K562 (cell line): ENCODE measurements around the gene SEMA6B. TPM values are rescaled to one million over a fixed set of nuclear protein-coding genes. Genes with fewer than 3 reads are reported as not detected.

Source experiments
- ATAC-seq: fragments of 200-7000 bp; cut with Tn5 transposase; 3 replicates; pipeline ENCODE4 v1.9.1; 2020; ENCODE audit warnings: moderate library complexity
- BruUV-seq: library from RNA; stranded (reverse); fragments of 400-500 nt; replicated peaks from 2 replicates; lab custom pipeline; 2021; lab: Mats Ljungman, UMichigan
- CTCF ChIA-PET: fragments of 300-600 bp; formaldehyde crosslinking; extraction: SDS; loops from one replicate; lab custom pipeline; 2021; ENCODE audit warnings: low intra/inter-chr PET ratio; lab: Yijun Ruan, JAX
- POLR2A ChIA-PET: fragments of 300-600, 350-650 bp; sonication (Branson Sonifier 250); formaldehyde crosslinking; extraction: SDS; loops from one replicate; lab custom pipeline; 2021; ENCODE audit warnings: antibody characterized with exemption, inconsistent platforms; lab: Yijun Ruan, JAX
- DNase-seq, 4 experiments: peaks; one replicate each; pipeline versions ENCODE4 v3.0.0 to v3.0.0-alpha.2; 2011 to 2018; ENCODE audit warnings: low spot score in 3 of 4, mixed read lengths in 3 of 4; ENCODE audit errors: extremely low read depth in 1 of 4
- FAIRE-seq: peaks from 2 replicates; lab custom pipeline; 2011; peaks lifted over from hg19 to GRCh38; lab: Jason Lieb, UNC
- H2AFZ ChIP-seq: 2 replicates; pipeline ENCODE4 v1.6.0; 2011; ENCODE audit warnings: low read depth, low read length, control low read depth, inconsistent platforms
- H3K27ac ChIP-seq: fragments of 200-600 bp; 3 replicates; pipeline ENCODE4 v1.8.0; 2011; ENCODE audit warnings: low read depth, mild to moderate bottlenecking, control low read depth, inconsistent platforms, low read length, moderate library complexity, mixed read lengths; ENCODE audit errors: extremely low read depth
- H3K27me3 ChIP-seq, 2 experiments: fragments of 300-600 bp in 1 of 2; 2 replicates in 1 of 2; 3 replicates in 1 of 2; pipeline versions ENCODE4 v1.6.0 to v1.8.0; 2011; ENCODE audit warnings: inconsistent platforms in 2 of 2, low read length in 2 of 2, mild to moderate bottlenecking in 1 of 2, mixed read lengths in 1 of 2, moderate library complexity in 1 of 2; ENCODE audit not compliant: control insufficient read depth in 2 of 2, insufficient read depth in 2 of 2
- H3K36me3 ChIP-seq: fragments of 300-600 bp; 3 replicates; pipeline ENCODE4 v1.8.0; 2011; ENCODE audit warnings: mild to moderate bottlenecking, low read length, inconsistent platforms; ENCODE audit not compliant: control insufficient read depth, insufficient read depth
- H3K4me1 ChIP-seq, 2 experiments: fragments of 200-600 bp in 1 of 2; replicated peaks in 1 of 2; 2 replicates in 1 of 2; 3 replicates in 1 of 2; pipeline versions ENCODE4 v1.5.1 to v1.8.0; 2011; ENCODE audit warnings: inconsistent platforms in 2 of 2, low read length in 2 of 2, mild to moderate bottlenecking in 1 of 2, mixed read lengths in 1 of 2, moderate library complexity in 1 of 2; ENCODE audit not compliant: control insufficient read depth in 2 of 2, insufficient read depth in 2 of 2
- H3K4me2 ChIP-seq: 2 replicates; pipeline ENCODE4 v1.6.1; 2011; ENCODE audit warnings: low read length, control low read depth, inconsistent platforms, mixed read lengths; ENCODE audit not compliant: insufficient read depth
- H3K4me3 ChIP-seq: fragments of 200-600 bp; sonication (generic), shearing (Covaris generic); 2 replicates; pipeline ENCODE4 v1.5.1; 2016; ENCODE audit warnings: control low read depth, inconsistent platforms
- H3K79me2 ChIP-seq: fragments of 200-600 bp; 3 replicates; pipeline ENCODE4 v1.8.0; 2011; ENCODE audit warnings: low read length, inconsistent platforms; ENCODE audit not compliant: control insufficient read depth, insufficient read depth
- H3K9ac ChIP-seq, 2 experiments: 2 replicates each; pipeline versions ENCODE4 v1.6.0 to v1.6.1; 2011; ENCODE audit warnings: low read depth in 2 of 2, low read length in 2 of 2, control low read depth in 1 of 2, inconsistent platforms in 1 of 2, mild to moderate bottlenecking in 1 of 2, mixed read lengths in 1 of 2; ENCODE audit not compliant: insufficient read depth in 1 of 2
- H3K9me1 ChIP-seq: one replicate; pipeline ENCODE4 v1.6.0; 2011; ENCODE audit warnings: inconsistent platforms, mild to moderate bottlenecking, low read length, moderate library complexity; ENCODE audit not compliant: control insufficient read depth, insufficient read depth
- H3K9me3 ChIP-seq: replicated peaks from 2 replicates; pipeline ENCODE4 v1.5.1; 2011; ENCODE audit warnings: low read depth, low read length, inconsistent platforms; ENCODE audit not compliant: control insufficient read depth, insufficient read depth
- H4K20me1 ChIP-seq: replicated peaks from 2 replicates; pipeline ENCODE4 v1.6.1; 2011; ENCODE audit warnings: low read length, inconsistent platforms, mixed read lengths; ENCODE audit not compliant: control insufficient read depth, insufficient read depth
- BCOR ChIP-seq: fragments of 450-650 bp; IDR thresholded peaks from 2 replicates; pipeline ENCODE4 v1.6.1; 2016
- HSF4 ChIP-seq: fragments of 250-450 bp; sonication (Bioruptor Pico); IDR thresholded peaks from 2 replicates; pipeline ENCODE4 v2.1.2; 2022; ENCODE audit warnings: mild to moderate bottlenecking, moderate library complexity, borderline replicate concordance
- ILF3 ChIP-seq: fragments of 450-650 bp; IDR thresholded peaks from 2 replicates; pipeline ENCODE4 v1.6.1; 2018; ENCODE audit warnings: antibody characterized with exemption, mild to moderate bottlenecking, moderate library complexity, borderline replicate concordance
- MYBL2 ChIP-seq, 2 experiments: fragments of 450-650 bp in 1 of 2; sonication (generic) in 1 of 2; formaldehyde crosslinking in 1 of 2; IDR thresholded peaks; 2 replicates each; pipeline versions ENCODE4 v1.6.1 to v1.8.1; 2017 to 2022; ENCODE audit warnings: borderline replicate concordance in 1 of 2, inconsistent platforms in 1 of 2, low read depth in 1 of 2, mild to moderate bottlenecking in 1 of 2, missing genetic modification reagents in 1 of 2, moderate library complexity in 1 of 2
- RAD21 ChIP-seq, 2 experiments: fragments of 250-450 bp in 1 of 2; fragments of 450-650 bp in 1 of 2; sonication (Bioruptor Pico) in 1 of 2; formaldehyde crosslinking in 1 of 2; IDR thresholded peaks in 1 of 2; conservative IDR thresholded peaks in 1 of 2; 2 replicates each; pipeline versions ENCODE4 v1.4.0 to v1.8.0; 2020 to 2022; ENCODE audit warnings: mild to moderate bottlenecking in 2 of 2, moderate library complexity in 1 of 2
- RBM25 ChIP-seq: fragments of 200-400 bp; formaldehyde crosslinking; IDR thresholded peaks from 2 replicates; pipeline ENCODE4 v1.6.1; 2018; ENCODE audit warnings: low read length, low read depth, moderate library complexity; ENCODE audit not compliant: severe bottlenecking
- RFX5 ChIP-seq: IDR thresholded peaks from 2 replicates; pipeline ENCODE4 v1.6.1; 2011; ENCODE audit warnings: low read depth, mild to moderate bottlenecking, improper control_type of control experiment, low read length
- SNRNP70 ChIP-seq: fragments of 200-400 bp; formaldehyde crosslinking; optimal IDR thresholded peaks from 2 replicates; pipeline ENCODE3; 2017; ENCODE audit warnings: low read depth, low read length
- TAF7 ChIP-seq: fragments of 450-650 bp; IDR thresholded peaks from 2 replicates; pipeline ENCODE4 v1.6.1; 2016; ENCODE audit warnings: missing genetic modification characterization, missing compliant biosample characterization
- ZBED1 ChIP-seq: IDR thresholded peaks from 2 replicates; pipeline ENCODE4 v1.6.1; 2014
- WGBS: fragments of 100-300 bp; shearing (Covaris generic); methylation state at CpG from one replicate; pipeline ENCODE4 v1.1.6; 2016; ENCODE audit warnings: low coverage, mixed read lengths; ENCODE audit not compliant: insufficient coverage; ENCODE audit errors: missing lambda C conversion rate; 5-methylcytosine and 5-hydroxymethylcytosine counted together
- in situ Hi-C: fragments of 300-500 bp; cut with MboI; formaldehyde crosslinking; loops from 4 replicates; pipeline ENCODE4 v1.15.0; 2018; ENCODE audit warnings: inconsistent platforms, mixed read lengths
- intact Hi-C: fragments of 100-400 bp; cut with micrococcal nuclease; formaldehyde crosslinking; loops from 2 replicates; pipeline ENCODE4 v1.14.2; 2022
- polyA plus RNA-seq, 8 experiments: library from polyadenylated mRNA; depleted of rRNA in 4 of 8; stranded (reverse) in 5 of 8; unstranded in 3 of 8; fragments of >200 nt; fragmentation: Nextera tagmentation in 2 of 8; fragmentation: Illumina TruSeq in 1 of 8; extraction: Ambion mirVana in 2 of 8; extraction: Trizol in 1 of 8; gene quantifications; 2 replicates each; pipeline versions ENCODE4 v1.2.1 to v1.2.3, GENCODE V29; 2011 to 2014; ENCODE audit warnings: inconsistent platforms in 1 of 8, missing spikeins in 1 of 8
- total RNA-seq, 7 experiments: library from RNA; depleted of rRNA in 6 of 7; stranded (reverse); fragments of >200 nt in 6 of 7; fragmentation: Illumina TruSeq in 2 of 7; extraction: Trizol in 2 of 7; gene quantifications; 2 replicates each; pipeline versions ENCODE4 v1.2.1 to v1.2.3, GENCODE V29; 2011 to 2021; ENCODE audit warnings: low replicate concordance in 1 of 7
- TF ChIP-seq, protein P1 (sequence below): fragments of 450-650 bp; IDR thresholded peaks from 2 replicates; pipeline ENCODE4 v1.6.1; 2016
- TF ChIP-seq, protein P2 (sequence below): sonication (generic); formaldehyde crosslinking; IDR thresholded peaks from 2 replicates; pipeline ENCODE4 v1.5.0; 2020; ENCODE audit warnings: missing genetic modification reagents

Gene SEMA6B
- total and polyA plus RNA-seq, 9 of the 15 experiments (the other 6 are each of a cell fraction or from before 2014, with no cell fraction given) = 0.65 to 4.6 (median 2.5) TPM; not detected in 2

DNA sequence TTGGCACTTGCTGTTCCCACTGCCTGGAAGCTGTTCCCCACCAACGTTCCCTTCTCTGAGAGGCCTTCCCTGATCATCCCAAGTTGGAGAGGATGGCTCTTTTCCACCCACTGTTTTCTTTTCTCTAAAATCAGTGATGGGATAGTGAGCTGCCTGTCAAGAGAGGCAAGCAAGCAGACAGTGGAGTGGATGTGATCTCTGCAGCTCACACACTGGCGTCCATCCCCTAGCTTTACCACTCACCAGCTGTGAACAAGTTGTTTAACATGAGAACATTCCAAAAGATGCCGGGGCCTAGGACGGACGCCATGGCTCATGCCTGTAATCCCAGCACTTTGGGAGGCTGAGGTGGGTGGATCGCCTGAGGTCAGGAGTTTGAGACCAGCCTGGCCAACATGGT lies 28.0 kb upstream of the SEMA6B start:
- intact Hi-C loops = no loop called here
- no peak overlapping the region for H3K4me2 ChIP-seq
- no peak for DNase-seq
- no peaks in the 10 kb centered on the region for H3K9me3 ChIP-seq
- H2AFZ ChIP-seq = no peak overlapping the region
- ATAC-seq = no peak
- H3K9ac ChIP-seq = no peak overlapping the region
- FAIRE-seq = no peak
- 33% methylated on average over 6 of the region's 6 CpGs for WGBS
- H3K4me1 ChIP-seq = peaks cover 4 to 24% of the 10 kb centered on the region in 2 experiments; a peak in 3 of 5 replicates
- H3K27ac ChIP-seq = no peak overlapping the region
- POLR2A ChIA-PET = interaction anchor here (1.0 kb wide), 1 partner anchor 50 kb away, joined by 3 read pairs; no protein-coding TSS in a partner anchor
- no peak overlapping the region for H3K4me3 ChIP-seq
- H3K27me3 ChIP-seq = no peaks in the 10 kb centered on the region
- H3K36me3 ChIP-seq = no peaks in the 10 kb centered on the region
- no peaks in the 10 kb centered on the region for H3K79me2 ChIP-seq
- in situ Hi-C loops = no loop called here
- CTCF ChIA-PET = no interaction called here
- no TSS peak for BruUV-seq
- no peaks in the 10 kb centered on the region for H4K20me1 ChIP-seq
- no peaks in the 10 kb centered on the region for H3K9me1 ChIP-seq
- TF ChIP-seq, protein P1, sequence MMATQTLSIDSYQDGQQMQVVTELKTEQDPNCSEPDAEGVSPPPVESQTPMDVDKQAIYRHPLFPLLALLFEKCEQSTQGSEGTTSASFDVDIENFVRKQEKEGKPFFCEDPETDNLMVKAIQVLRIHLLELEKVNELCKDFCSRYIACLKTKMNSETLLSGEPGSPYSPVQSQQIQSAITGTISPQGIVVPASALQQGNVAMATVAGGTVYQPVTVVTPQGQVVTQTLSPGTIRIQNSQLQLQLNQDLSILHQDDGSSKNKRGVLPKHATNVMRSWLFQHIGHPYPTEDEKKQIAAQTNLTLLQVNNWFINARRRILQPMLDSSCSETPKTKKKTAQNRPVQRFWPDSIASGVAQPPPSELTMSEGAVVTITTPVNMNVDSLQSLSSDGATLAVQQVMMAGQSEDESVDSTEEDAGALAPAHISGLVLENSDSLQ = no peak
- TF ChIP-seq SNRNP70 (no peak), RBM25 (peak; percentile 30), ZBED1 (no peak), ILF3 (no peak), TAF7 (tag) (no peak), BCOR (peak; percentile 56), HSF4 (CRISPR knock-in tag) (no peak), RFX5 (no peak), RAD21 (CRISPR knock-in tag; conservative IDR thresholded peaks at IDR 0.05 in 1 of 2, IDR thresholded peaks at IDR 0.05 in 1 of 2) (no peak), MYBL2 (IDR thresholded peaks at IDR 0.05; ENCODE audit: low read depth) (no peak), MYBL2 (CRISPR knock-in tag; IDR thresholded peaks at IDR 0.05; ENCODE audit: borderline replicate concordance) (no peak)
- TF ChIP-seq, protein P2, sequence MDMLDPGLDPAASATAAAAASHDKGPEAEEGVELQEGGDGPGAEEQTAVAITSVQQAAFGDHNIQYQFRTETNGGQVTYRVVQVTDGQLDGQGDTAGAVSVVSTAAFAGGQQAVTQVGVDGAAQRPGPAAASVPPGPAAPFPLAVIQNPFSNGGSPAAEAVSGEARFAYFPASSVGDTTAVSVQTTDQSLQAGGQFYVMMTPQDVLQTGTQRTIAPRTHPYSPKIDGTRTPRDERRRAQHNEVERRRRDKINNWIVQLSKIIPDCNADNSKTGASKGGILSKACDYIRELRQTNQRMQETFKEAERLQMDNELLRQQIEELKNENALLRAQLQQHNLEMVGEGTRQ = no peak
